HG03159 (cell line): ENCODE data around the gene CHD9NB.
"Not testable (repeated sequence)": the region's sequence is repeated elsewhere in the genome, so short reads cannot be mapped to it uniquely, and the experiment has no call there.

Source experiments
- ATAC-seq: cut with Tn5 transposase; IDR thresholded peaks from one replicate; pipeline ENCODE4 v1.9.1; 2021; ENCODE audit warnings: mild to moderate bottlenecking, moderate library complexity; ENCODE audit not compliant: unreplicated experiment

The CHD9NB gene

GRCh38 chr16:53084141-53084541 is 31.4 kb upstream of the CHD9NB start:
- no peak for ATAC-seq

- ATAC-seq: no peak
Observed at GRCh38 chr16:53083119-53083518, 30.4 kb upstream of the CHD9NB start.

GRCh38 chr16:53082509-53082908 is 29.8 kb upstream of the CHD9NB start:
- no peak for ATAC-seq

- no peak for ATAC-seq
Observed at GRCh38 chr16:53081686-53082407, 29.1 kb upstream of the CHD9NB start.

GRCh38 chr16:53081032-53081424 is 28.3 kb upstream of the CHD9NB start:
- ATAC-seq: no peak

GRCh38 chr16:53080345-53081031 is 27.8 kb upstream of the CHD9NB start:
- ATAC-seq: no peak

GRCh38 chr16:53078765-53079485 is 26.2 kb upstream of the CHD9NB start:
- ATAC-seq: no peak

- no peak for ATAC-seq
Observed at GRCh38 chr16:53078247-53078646, 25.6 kb upstream of the CHD9NB start.

- not testable (repeated sequence) for ATAC-seq
Observed at GRCh38 chr16:53075461-53075860, 22.8 kb upstream of the CHD9NB start.

GRCh38 chr16:53074296-53074695 is 21.6 kb upstream of the CHD9NB start:
- ATAC-seq: not testable (repeated sequence)

- no peak for ATAC-seq
Observed at GRCh38 chr16:53073022-53073421, 20.3 kb upstream of the CHD9NB start.

- no peak for ATAC-seq
Observed at GRCh38 chr16:53071748-53072301, 19.1 kb upstream of the CHD9NB start.

- no peak for ATAC-seq
Observed at GRCh38 chr16:53069772-53070171, 17.1 kb upstream of the CHD9NB start.

GRCh38 chr16:53068423-53068833 is 15.7 kb upstream of the CHD9NB start:
- ATAC-seq: peak; percentile 55

GRCh38 chr16:53067675-53068074 is 15.0 kb upstream of the CHD9NB start:
- ATAC-seq: no peak

- ATAC-seq: no peak
Observed at GRCh38 chr16:53065461-53066061, 12.9 kb upstream of the CHD9NB start.

- no peak for ATAC-seq
Observed at GRCh38 chr16:53064081-53064578, 11.4 kb upstream of the CHD9NB start.

GRCh38 chr16:53061701-53062159 is 9.0 kb upstream of the CHD9NB start:
- ATAC-seq: peak; percentile 88

GRCh38 chr16:53061256-53061655 is 8.6 kb upstream of the CHD9NB start:
- ATAC-seq: peak; percentile 21

GRCh38 chr16:53059672-53060071 is 7.0 kb upstream of the CHD9NB start:
- no peak for ATAC-seq

- no peak for ATAC-seq
Observed at GRCh38 chr16:53058882-53059281, 6.2 kb upstream of the CHD9NB start.
